ENCODE data around the gene CYTL1. TPM values are rescaled to one million over a fixed set of nuclear protein-coding genes. Genes with fewer than 3 reads are reported as not detected.
"Not testable (repeated sequence)": the region's sequence is repeated elsewhere in the genome, so short reads cannot be mapped to it uniquely, and the experiment has no call there.

Gene CYTL1
- total RNA-seq, 4 donors from 2014 or later: 0.68 TPM; not detected in 3

DNA sequence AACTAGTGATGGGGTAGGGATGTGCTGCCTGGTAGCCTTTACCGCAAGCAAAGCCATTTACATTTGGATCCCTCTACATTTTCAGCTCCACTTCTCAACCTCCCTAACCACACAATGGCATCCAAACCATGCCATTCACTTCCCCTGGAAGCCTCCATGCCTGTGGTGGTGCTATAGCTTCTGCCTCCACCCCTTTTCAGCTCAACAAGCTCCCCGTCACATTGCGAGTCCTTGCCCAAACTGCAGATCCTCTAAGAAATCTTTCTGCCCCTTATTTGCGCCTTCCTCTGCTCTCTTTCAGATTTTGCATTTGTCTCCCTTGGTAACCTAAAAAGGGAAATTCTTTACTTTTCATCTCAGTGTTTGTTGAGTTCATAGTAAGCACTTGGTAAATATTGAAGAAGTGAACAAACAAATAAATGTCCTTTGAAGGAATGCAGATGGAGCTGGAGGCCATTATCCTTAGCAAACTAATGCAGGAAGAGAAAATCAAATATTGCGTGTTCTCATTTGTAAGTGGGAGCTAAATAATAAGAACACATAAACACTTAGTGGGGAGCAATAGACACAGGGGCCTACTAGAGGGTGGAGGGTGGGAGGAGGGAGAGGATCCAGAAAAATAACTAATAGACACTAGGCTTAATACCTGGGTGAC lies 6.9 kb downstream of the CYTL1 start:
- H3K27me3 ChIP-seq: peaks cover 27% of the 10 kb centered on the region
- no peak for DNase-seq (ENCODE audit: low spot score in 2 of 2)
- TF ChIP-seq POLR2AphosphoS5 (IDR thresholded peaks at IDR 0.05): no peak
- TF ChIP-seq, protein P1, sequence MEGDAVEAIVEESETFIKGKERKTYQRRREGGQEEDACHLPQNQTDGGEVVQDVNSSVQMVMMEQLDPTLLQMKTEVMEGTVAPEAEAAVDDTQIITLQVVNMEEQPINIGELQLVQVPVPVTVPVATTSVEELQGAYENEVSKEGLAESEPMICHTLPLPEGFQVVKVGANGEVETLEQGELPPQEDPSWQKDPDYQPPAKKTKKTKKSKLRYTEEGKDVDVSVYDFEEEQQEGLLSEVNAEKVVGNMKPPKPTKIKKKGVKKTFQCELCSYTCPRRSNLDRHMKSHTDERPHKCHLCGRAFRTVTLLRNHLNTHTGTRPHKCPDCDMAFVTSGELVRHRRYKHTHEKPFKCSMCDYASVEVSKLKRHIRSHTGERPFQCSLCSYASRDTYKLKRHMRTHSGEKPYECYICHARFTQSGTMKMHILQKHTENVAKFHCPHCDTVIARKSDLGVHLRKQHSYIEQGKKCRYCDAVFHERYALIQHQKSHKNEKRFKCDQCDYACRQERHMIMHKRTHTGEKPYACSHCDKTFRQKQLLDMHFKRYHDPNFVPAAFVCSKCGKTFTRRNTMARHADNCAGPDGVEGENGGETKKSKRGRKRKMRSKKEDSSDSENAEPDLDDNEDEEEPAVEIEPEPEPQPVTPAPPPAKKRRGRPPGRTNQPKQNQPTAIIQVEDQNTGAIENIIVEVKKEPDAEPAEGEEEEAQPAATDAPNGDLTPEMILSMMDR (IDR thresholded peaks at IDR 0.05): no peak
- TF ChIP-seq POLR2A (IDR thresholded peaks at IDR 0.05): no peak
- no peak for TF ChIP-seq EP300 (IDR thresholded peaks at IDR 0.05)
- no peak overlapping the region for H3K27ac ChIP-seq
- no peaks in the 10 kb centered on the region for H3K36me3 ChIP-seq
- H3K4me1 ChIP-seq: no peaks in the 10 kb centered on the region
- H3K9me3 ChIP-seq: no peaks in the 10 kb centered on the region
- 82% methylated on average over 5 of the region's 5 CpGs for WGBS
- H3K4me3 ChIP-seq: no peak overlapping the region

DNA sequence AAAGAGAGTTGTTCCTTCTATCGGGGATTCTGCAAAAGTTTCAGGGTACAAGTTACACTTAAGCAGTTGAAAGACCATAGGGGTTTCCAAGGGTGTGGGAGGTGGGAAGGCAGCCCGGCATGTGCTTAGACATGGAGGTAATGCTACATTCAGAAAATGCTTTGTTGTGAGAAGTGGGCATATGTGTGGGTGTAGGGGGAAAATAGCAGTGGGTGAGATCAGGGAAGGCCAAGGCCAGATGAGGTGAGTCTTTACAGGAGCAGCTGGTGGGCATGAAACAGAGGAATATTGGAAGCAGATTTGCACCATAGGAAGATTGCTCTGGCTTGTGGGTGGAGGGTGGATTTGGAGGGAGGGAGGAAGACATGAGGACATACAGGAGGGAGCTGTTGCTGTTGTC lies 8.3 kb downstream of the CYTL1 start:
- Histone ChIP-seq H3K4me3 (no peak overlapping the region), H3K9me3 (no peaks in the 10 kb centered on the region), H3K27ac (no peak overlapping the region), H3K36me3 (no peaks in the 10 kb centered on the region), H3K4me1 (no peaks in the 10 kb centered on the region), H3K27me3 (peaks cover 15% of the 10 kb centered on the region)
- 92% methylated on average over 2 of the region's 2 CpGs for WGBS
- no peak for DNase-seq (ENCODE audit: low spot score in 2 of 2)
- TF ChIP-seq POLR2AphosphoS5 (IDR thresholded peaks at IDR 0.05) (no peak), EP300 (IDR thresholded peaks at IDR 0.05) (no peak), POLR2A (IDR thresholded peaks at IDR 0.05) (no peak)
- TF ChIP-seq, protein P1 (IDR thresholded peaks at IDR 0.05): no peak

DNA sequence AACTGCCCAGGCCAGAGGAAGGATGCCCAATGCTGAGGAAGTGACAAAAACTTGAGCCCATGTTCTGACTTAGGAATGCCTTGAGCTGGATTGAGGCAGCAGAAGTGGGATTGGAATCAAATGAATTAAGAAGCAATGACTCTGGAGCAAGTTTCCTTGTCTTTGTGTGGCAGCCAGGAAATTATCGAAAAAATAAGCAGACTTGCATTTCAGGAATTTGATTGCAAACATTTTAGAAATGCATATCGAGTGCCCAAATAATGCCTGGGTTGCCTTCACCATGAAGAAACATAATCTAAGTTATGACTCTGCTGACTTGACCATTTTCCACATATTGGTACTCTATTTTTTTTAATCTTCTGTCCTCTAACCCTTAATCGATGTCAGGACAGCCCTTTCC lies 9.5 kb downstream of the CYTL1 start:
- Histone ChIP-seq H3K27ac (no peak overlapping the region), H3K4me3 (no peak overlapping the region), H3K9me3 (no peaks in the 10 kb centered on the region), H3K4me1 (no peaks in the 10 kb centered on the region), H3K36me3 (no peaks in the 10 kb centered on the region), H3K27me3 (peaks cover 12% of the 10 kb centered on the region)
- DNase-seq (ENCODE audit: low spot score in 2 of 2): no peak
- 75% methylated on average over 3 of the region's 3 CpGs for WGBS
- TF ChIP-seq EP300 (IDR thresholded peaks at IDR 0.05): no peak
- TF ChIP-seq, protein P1 (IDR thresholded peaks at IDR 0.05): no peak
- TF ChIP-seq POLR2A (IDR thresholded peaks at IDR 0.05): no peak
- TF ChIP-seq POLR2AphosphoS5 (IDR thresholded peaks at IDR 0.05): no peak

DNA sequence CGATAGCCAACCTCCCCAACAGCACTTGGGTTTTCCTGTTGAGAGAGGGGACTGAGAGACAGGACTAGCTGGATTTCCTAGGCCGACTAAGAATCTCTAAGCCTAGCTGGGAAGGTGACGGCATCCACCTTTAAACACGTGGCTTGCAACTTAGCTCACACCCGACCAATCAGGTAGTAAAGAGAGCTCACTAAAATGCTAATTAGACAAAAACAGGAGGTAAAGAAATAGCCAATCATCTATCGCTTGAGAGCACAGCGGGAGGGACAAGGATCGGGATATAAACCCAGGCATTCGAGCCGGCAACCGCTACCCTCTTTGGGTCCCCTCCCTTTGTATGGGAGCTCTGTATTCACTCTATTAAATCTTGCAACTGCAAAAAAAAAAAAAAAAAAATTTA lies 12.3 kb downstream of the CYTL1 start:
- not testable (repeated sequence) for H3K4me3 ChIP-seq; DNase-seq (ENCODE audit: low spot score in 2 of 2); H3K9me3 ChIP-seq; H3K27ac ChIP-seq; H3K4me1 ChIP-seq; H3K36me3 ChIP-seq
- peaks cover 35% of the 10 kb centered on the region for H3K27me3 ChIP-seq
- 84% methylated on average over 11 of the region's 11 CpGs for WGBS

DNA sequence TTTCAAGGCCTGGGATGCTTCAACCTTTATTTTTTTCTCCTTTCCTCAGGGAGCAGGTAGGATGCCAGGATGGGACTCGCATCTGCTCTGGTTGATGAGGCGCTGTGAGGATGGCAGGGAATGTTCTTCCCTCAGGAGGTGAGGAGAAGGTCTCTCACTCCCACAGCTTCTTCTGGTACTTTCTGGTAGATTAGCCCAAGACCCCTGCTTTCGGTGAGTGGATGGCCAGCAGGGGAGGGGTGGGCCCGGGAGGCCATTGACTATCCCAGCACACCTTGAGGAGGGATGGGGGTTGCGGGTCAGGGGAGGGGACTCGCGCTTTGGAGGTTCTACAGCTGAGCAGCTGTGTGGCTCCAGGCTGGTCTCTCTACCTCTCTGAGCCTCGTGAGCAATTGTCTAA lies 14.8 kb downstream of the CYTL1 start:
- Histone ChIP-seq H3K4me1 (no peaks in the 10 kb centered on the region), H3K36me3 (no peaks in the 10 kb centered on the region), H3K9me3 (no peaks in the 10 kb centered on the region), H3K27ac (no peak overlapping the region), H3K27me3 (peaks cover 24% of the 10 kb centered on the region), H3K4me3 (no peak overlapping the region)
- TF ChIP-seq POLR2AphosphoS5 (IDR thresholded peaks at IDR 0.05) (no peak), EP300 (IDR thresholded peaks at IDR 0.05) (no peak)
- TF ChIP-seq, protein P1 (IDR thresholded peaks at IDR 0.05): no peak
- DNase-seq (ENCODE audit: low spot score in 2 of 2): no peak
- 86% methylated on average over 7 of the region's 8 CpGs for WGBS

DNA sequence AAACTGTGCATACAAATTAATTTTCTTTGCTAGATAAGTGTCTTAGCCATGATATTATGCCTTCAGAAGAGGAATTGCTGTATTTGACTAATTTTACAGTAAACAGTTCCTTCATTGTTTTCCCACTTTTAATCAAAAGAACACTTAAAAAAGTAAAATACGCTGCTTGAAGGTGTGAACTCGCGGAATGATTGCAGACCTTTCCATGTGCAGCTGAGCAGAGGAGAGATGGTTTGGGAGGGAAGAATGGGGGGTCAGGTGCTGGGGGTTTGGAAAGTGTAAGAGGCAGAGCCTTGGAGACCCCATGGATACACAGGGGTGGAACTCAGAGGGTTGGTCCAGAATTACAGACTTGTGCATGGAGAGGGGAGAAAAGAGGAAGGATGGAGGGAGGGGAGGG lies 15.3 kb downstream of the CYTL1 start:
- no peak for DNase-seq (ENCODE audit: low spot score in 2 of 2)
- Histone ChIP-seq H3K27ac (no peak overlapping the region), H3K36me3 (no peaks in the 10 kb centered on the region), H3K4me1 (no peaks in the 10 kb centered on the region), H3K9me3 (no peaks in the 10 kb centered on the region), H3K27me3 (peaks cover 24% of the 10 kb centered on the region), H3K4me3 (no peak overlapping the region)
- TF ChIP-seq EP300 (IDR thresholded peaks at IDR 0.05) (no peak), POLR2AphosphoS5 (IDR thresholded peaks at IDR 0.05) (no peak)
- WGBS: 96% methylated on average over 3 of the region's 3 CpGs
